NCI-H1694 (cell line): ENCODE results near the gene PSMD12.
"Not testable (repeated sequence)": the region's sequence is repeated elsewhere in the genome, so short reads cannot be mapped to it uniquely, and the experiment has no call there.

Source experiments
- DNase-seq: peaks from one replicate; lab custom pipeline; 2025; lab: John Stamatoyannopoulos, UW

PSMD12 gene

GRCh38 chr17:67305446-67306235 is 60.7 kb downstream of the PSMD12 start:
- not testable (repeated sequence) for DNase-seq

GRCh38 chr17:67297454-67297960 is 68.9 kb downstream of the PSMD12 start:
- no peak for DNase-seq

GRCh38 chr17:67294451-67295199 is 71.8 kb downstream of the PSMD12 start:
- no peak for DNase-seq

- no peak for DNase-seq
These were observed 72.8 kb downstream of the PSMD12 start for GRCh38 chr17:67293251-67294203.

- no peak for DNase-seq
These were observed 75.6 kb downstream of the PSMD12 start for GRCh38 chr17:67290711-67291291.

- no peak for DNase-seq
These were observed 76.1 kb downstream of the PSMD12 start for GRCh38 chr17:67290244-67290643.

GRCh38 chr17:67289181-67289876 is 77.0 kb downstream of the PSMD12 start:
- no peak for DNase-seq
